BJ (cell line): ENCODE results near the gene CTNND1. TPM values are rescaled to one million over a fixed set of nuclear protein-coding genes. Genes with fewer than 3 reads are reported as not detected.
"Not testable (repeated sequence)": the region's sequence is repeated elsewhere in the genome, so short reads cannot be mapped to it uniquely, and the experiment has no call there.

Source experiments
- CTCF ChIA-PET: fragments of 350-600 bp; formaldehyde crosslinking; extraction: SDS; loops from one replicate; lab custom pipeline; 2021; ENCODE audit warnings: antibody characterized with exemption, inconsistent platforms; lab: Yijun Ruan, JAX
- POLR2A ChIA-PET: fragments of 300-600 bp; sonication (Branson Sonifier 250); formaldehyde crosslinking; extraction: SDS; loops from one replicate; lab custom pipeline; 2021; ENCODE audit warnings: antibody characterized with exemption; lab: Charles Lee
- DNase-seq: peaks from one replicate; pipeline ENCODE4 v3.0.0-alpha.2; 2011; ENCODE audit warnings: low read depth
- H3K27me3 ChIP-seq: 2 replicates; pipeline ENCODE4 v1.6.0; 2011; ENCODE audit warnings: low read length; ENCODE audit not compliant: control insufficient read depth, insufficient read depth
- H3K36me3 ChIP-seq: 2 replicates; pipeline ENCODE4 v1.5.1; 2011; ENCODE audit warnings: low read length; ENCODE audit not compliant: control insufficient read depth, insufficient read depth
- H3K4me3 ChIP-seq: 2 replicates; pipeline ENCODE4 v1.5.1; 2011; ENCODE audit warnings: low read depth, mild to moderate bottlenecking, control low read depth, low read length
- CTCF ChIP-seq: IDR thresholded peaks from 2 replicates; pipeline ENCODE4 v1.5.1; 2011; ENCODE audit warnings: low read depth, mild to moderate bottlenecking, control low read depth, inconsistent platforms, low read length, moderate library complexity; ENCODE audit not compliant: insufficient read depth
- polyA minus RNA-seq: library from RNA; depleted of rRNA, polyadenylated mRNA; stranded (reverse); fragments of >200 nt; gene quantifications from 2 replicates; pipeline ENCODE4 v1.2.3, GENCODE V29; 2011; rRNA and poly(A)+ RNA removed
- polyA plus RNA-seq: library from polyadenylated mRNA; depleted of rRNA; stranded (reverse); fragments of >200 nt; gene quantifications from 2 replicates; pipeline ENCODE4 v1.2.3, GENCODE V29; 2011; rRNA removed

CTNND1 gene, protein sequence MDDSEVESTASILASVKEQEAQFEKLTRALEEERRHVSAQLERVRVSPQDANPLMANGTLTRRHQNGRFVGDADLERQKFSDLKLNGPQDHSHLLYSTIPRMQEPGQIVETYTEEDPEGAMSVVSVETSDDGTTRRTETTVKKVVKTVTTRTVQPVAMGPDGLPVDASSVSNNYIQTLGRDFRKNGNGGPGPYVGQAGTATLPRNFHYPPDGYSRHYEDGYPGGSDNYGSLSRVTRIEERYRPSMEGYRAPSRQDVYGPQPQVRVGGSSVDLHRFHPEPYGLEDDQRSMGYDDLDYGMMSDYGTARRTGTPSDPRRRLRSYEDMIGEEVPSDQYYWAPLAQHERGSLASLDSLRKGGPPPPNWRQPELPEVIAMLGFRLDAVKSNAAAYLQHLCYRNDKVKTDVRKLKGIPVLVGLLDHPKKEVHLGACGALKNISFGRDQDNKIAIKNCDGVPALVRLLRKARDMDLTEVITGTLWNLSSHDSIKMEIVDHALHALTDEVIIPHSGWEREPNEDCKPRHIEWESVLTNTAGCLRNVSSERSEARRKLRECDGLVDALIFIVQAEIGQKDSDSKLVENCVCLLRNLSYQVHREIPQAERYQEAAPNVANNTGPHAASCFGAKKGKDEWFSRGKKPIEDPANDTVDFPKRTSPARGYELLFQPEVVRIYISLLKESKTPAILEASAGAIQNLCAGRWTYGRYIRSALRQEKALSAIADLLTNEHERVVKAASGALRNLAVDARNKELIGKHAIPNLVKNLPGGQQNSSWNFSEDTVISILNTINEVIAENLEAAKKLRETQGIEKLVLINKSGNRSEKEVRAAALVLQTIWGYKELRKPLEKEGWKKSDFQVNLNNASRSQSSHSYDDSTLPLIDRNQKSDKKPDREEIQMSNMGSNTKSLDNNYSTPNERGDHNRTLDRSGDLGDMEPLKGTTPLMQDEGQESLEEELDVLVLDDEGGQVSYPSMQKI
- polyA plus RNA-seq, result 145 and 286 TPM in 2 replicates
- 342 and 481 TPM in 2 replicates for polyA minus RNA-seq

DNA sequence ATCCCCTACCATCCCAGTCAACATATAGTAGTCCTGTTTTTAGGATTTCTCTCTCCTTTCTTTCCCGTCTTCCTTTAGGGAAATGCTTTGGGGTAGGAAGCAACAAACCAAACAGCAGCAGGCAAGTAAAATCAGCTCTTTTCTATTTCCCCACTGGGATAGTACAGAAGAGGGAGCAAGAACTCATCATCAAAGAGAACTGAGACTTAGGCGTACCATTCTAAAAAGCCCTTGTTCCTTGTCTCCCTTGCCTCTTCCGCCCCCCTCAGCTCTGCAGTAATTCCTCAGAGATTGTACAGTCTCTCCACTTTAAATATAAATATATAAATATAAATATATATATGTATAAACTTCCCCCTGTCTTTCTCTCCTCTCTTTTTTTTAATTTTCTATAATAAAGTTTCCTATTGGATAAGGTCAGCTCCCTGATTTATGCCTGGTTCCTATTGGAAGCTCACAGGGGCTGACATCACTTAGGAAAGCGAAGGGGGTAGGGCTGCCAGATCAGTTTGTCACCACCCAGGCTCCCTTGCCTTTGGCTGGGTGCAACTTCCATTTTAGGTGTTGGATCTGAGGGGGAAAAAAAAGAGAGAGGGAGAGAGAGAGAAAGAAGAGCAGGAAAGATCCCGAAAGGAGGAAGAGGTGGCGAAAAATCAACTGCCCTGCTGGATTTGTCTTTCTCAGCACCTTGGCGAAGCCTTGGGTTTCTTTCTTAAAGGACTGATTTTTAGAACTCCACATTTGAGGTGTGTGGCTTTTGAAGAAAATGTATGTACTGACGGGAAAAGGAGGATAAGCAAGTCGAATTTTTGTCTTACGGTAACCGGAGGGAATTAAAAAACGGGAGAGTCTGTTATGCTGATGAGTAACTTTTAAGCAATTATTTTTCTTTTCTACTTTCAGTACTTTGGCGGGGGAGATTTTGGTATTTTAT is at the start of gene CTNND1:
Gene CTNND1 (plus strand): TSS at position 502 of the 934 bp plus-strand sequence. CDS start 29,677 bp downstream, outside the sequence.
- peak; percentile 85 for DNase-seq
- Histone ChIP-seq H3K4me3 (peak within 1 kb of the TSS; percentile 79), H3K36me3 (no peaks in the 10 kb centered on the region), H3K27me3 (no peaks in the 10 kb centered on the region)
- POLR2A ChIA-PET, result interaction anchor here (0.6 to 1.0 kb wide), 4 partner anchors 17 to 43 kb away, joined by 3 to 5 read pairs (median 3); no protein-coding TSS in a partner anchor
- CTCF ChIA-PET, result interaction anchor here (0.6 to 12.1 kb wide), 8 partner anchors 10 to 97 kb away, joined by 3 to 137 read pairs (median 3); partner anchors contain the start of genes BTBD18 and SELENOH
- TF ChIP-seq CTCF, result no peak

- ChIA-PET CTCF (interaction anchor here (1.1 kb wide), 1 partner anchor 88 kb away, joined by 6 read pairs; no protein-coding TSS in a partner anchor), POLR2A (interaction anchor here (0.5 to 1.0 kb wide), 3 partner anchors 29 to 402 kb away, joined by 3 to 6 read pairs (median 4); partner anchors contain the start of gene SELENOH)
- no peak for TF ChIP-seq CTCF
- Histone ChIP-seq H3K27me3 (no peaks in the 10 kb centered on the region), H3K36me3 (no peaks in the 10 kb centered on the region; the same call in 1 of the 2 replicates), H3K4me3 (peak within 1 kb of the TSS; percentile 92)
- DNase-seq, result peak; percentile 100
Measured at GRCh38 chr11:57712256-57713150, 49.1 kb upstream of the CTNND1 start, which contains the start of gene TMX2. Gene TMX2, plus strand, starts transcription at chr11:57712593. Its CDS starts 26 bp downstream, at chr11:57712619.

GRCh38 chr11:57713835-57714234 is 47.8 kb upstream of the CTNND1 start:
- Histone ChIP-seq H3K27me3 (no peaks in the 10 kb centered on the region), H3K36me3 (no peaks in the 10 kb centered on the region; the same call in 1 of the 2 replicates), H3K4me3 (no peak overlapping the region)
- POLR2A ChIA-PET, result no interaction called here
- TF ChIP-seq CTCF, result no peak
- DNase-seq, result no peak
- CTCF ChIA-PET, result interaction anchor here (0.6 to 2.0 kb wide), 2 partner anchors 77 to 187 kb away, joined by 3 to 5 read pairs; no protein-coding TSS in a partner anchor

DNA sequence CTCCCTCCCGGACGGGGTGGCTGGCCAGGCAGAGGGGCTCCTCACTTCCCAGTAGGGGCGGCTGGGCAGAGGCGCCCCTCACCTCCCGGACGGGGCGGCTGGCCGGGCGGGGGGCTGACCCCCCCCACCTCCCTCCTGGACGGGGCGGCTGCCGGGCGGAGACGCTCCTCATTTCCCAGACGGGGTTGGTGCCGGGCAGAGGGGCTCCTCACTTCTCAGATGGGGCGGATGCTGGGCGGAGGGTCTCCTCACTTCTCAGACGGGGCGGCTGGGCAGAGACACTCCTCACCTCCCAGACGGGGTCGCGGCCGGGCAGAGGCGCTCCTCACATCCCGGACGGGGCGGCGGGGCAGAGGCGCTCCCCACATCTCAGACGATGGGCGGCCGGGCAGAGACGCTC is 44.9 kb upstream of the CTNND1 start:
- POLR2A ChIA-PET, H3K36me3 ChIP-seq, H3K4me3 ChIP-seq, DNase-seq, H3K27me3 ChIP-seq, CTCF ChIA-PET: not testable (repeated sequence)
